ENCODE results near the gene KRT86.

GRCh38 chr12:52308806-52309425 lies 34.5 kb downstream of the KRT86 start:
- TF ChIP-seq CTCF (conservative IDR thresholded peaks at IDR 0.05) (no peak; the same call in 1 of the 2 replicates), ZFX (IDR thresholded peaks at IDR 0.05) (no peak)

Data from C4-2B (cell line).